Liver (tissue), 3 donors: ENCODE data around the gene BCAT1.

ENCODE experiments used
- EGR1 ChIP-seq, 2 donors: IDR thresholded peaks; 2 replicates each; pipeline ENCODE4 v1.6.1; 2016 to 2018; ENCODE audit warnings: antibody characterized with exemption in 2 of 2, low read depth in 2 of 2
- FOXA1 ChIP-seq: IDR thresholded peaks from 2 replicates; pipeline ENCODE4 v1.6.1; 2016; ENCODE audit warnings: antibody characterized with exemption
- HNF4G ChIP-seq: IDR thresholded peaks from 2 replicates; pipeline ENCODE4 v1.6.1; 2016; ENCODE audit warnings: antibody characterized with exemption
- NR2F2 ChIP-seq: IDR thresholded peaks from 2 replicates; pipeline ENCODE4 v1.6.1; 2016; ENCODE audit warnings: antibody characterized with exemption
- RAD21 ChIP-seq, 2 donors: IDR thresholded peaks; 2 replicates each; pipeline ENCODE4 v1.6.1; 2016; ENCODE audit warnings: antibody characterized with exemption in 2 of 2, mild to moderate bottlenecking in 2 of 2
- RXRA ChIP-seq, 2 donors: IDR thresholded peaks; 2 replicates each; pipeline ENCODE4 v1.6.1; 2017 to 2018; ENCODE audit warnings: antibody characterized with exemption in 2 of 2, mild to moderate bottlenecking in 1 of 2
- SP1 ChIP-seq: IDR thresholded peaks from 2 replicates; pipeline ENCODE4 v1.6.1; 2018; ENCODE audit warnings: antibody characterized with exemption, mild to moderate bottlenecking
- TAF1 ChIP-seq: conservative IDR thresholded peaks from 2 replicates; pipeline ENCODE4 v1.6.1; 2016; ENCODE audit warnings: antibody characterized with exemption, mild to moderate bottlenecking
- YY1 ChIP-seq: IDR thresholded peaks from 2 replicates; pipeline ENCODE4 v1.6.1; 2016; ENCODE audit warnings: antibody characterized with exemption, mild to moderate bottlenecking
- TF ChIP-seq, protein P1 (sequence below): IDR thresholded peaks from 2 replicates; pipeline ENCODE4 v1.6.1; 2016; ENCODE audit warnings: antibody characterized with exemption, mild to moderate bottlenecking
- TF ChIP-seq, protein P2 (sequence below): fragments of 150-350 bp; IDR thresholded peaks from 2 replicates; pipeline ENCODE4 v1.5.1; 2017; ENCODE audit warnings: improper control_type of control experiment, low read depth, low read length; ENCODE audit not compliant: missing input control
- TF ChIP-seq, protein P3 (sequence below): IDR thresholded peaks from 2 replicates; pipeline ENCODE4 v1.6.1; 2016; ENCODE audit warnings: antibody characterized with exemption
- TF ChIP-seq, protein P4 (sequence below): IDR thresholded peaks from 2 replicates; pipeline ENCODE4 v1.6.1; 2016; ENCODE audit warnings: antibody characterized with exemption
- TF ChIP-seq, protein P5 (sequence below): IDR thresholded peaks from 2 replicates; pipeline ENCODE4 v1.6.1; 2016; ENCODE audit warnings: antibody characterized with exemption
- donor health status: healthy.
- donor health status: healthy.

DNA sequence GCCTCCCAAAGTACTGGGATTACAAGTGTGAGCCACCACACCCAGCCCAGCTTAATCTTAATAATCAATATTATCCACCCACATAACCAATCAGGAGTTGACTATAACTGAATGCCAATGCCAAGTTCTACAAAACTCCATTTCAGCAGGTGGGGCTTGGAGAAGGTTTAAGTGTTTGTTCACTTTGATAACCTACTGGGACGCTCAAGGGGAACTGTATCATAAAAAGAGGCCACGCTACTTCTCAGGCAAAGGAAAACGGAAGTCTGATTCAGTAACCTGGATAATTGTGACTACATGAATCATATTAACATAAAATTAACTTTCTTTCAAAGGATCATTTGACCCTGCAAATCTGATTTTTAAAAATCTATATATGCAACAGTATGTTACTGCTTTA is 179.2 kb downstream of the BCAT1 start:
- TF ChIP-seq RXRA (IDR thresholded peaks at IDR 0.05) (no peak), EGR1 (IDR thresholded peaks at IDR 0.05; ENCODE audit: low read depth in 2 of 2) (no peak), SP1 (no peak), HNF4G (no peak), RAD21 (IDR thresholded peaks at IDR 0.05) (no peak), NR2F2 (no peak), FOXA1 (no peak), YY1 (no peak), TAF1 (no peak)
- TF ChIP-seq, protein P1, sequence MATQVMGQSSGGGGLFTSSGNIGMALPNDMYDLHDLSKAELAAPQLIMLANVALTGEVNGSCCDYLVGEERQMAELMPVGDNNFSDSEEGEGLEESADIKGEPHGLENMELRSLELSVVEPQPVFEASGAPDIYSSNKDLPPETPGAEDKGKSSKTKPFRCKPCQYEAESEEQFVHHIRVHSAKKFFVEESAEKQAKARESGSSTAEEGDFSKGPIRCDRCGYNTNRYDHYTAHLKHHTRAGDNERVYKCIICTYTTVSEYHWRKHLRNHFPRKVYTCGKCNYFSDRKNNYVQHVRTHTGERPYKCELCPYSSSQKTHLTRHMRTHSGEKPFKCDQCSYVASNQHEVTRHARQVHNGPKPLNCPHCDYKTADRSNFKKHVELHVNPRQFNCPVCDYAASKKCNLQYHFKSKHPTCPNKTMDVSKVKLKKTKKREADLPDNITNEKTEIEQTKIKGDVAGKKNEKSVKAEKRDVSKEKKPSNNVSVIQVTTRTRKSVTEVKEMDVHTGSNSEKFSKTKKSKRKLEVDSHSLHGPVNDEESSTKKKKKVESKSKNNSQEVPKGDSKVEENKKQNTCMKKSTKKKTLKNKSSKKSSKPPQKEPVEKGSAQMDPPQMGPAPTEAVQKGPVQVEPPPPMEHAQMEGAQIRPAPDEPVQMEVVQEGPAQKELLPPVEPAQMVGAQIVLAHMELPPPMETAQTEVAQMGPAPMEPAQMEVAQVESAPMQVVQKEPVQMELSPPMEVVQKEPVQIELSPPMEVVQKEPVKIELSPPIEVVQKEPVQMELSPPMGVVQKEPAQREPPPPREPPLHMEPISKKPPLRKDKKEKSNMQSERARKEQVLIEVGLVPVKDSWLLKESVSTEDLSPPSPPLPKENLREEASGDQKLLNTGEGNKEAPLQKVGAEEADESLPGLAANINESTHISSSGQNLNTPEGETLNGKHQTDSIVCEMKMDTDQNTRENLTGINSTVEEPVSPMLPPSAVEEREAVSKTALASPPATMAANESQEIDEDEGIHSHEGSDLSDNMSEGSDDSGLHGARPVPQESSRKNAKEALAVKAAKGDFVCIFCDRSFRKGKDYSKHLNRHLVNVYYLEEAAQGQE = no peak
- TF ChIP-seq, protein P2, sequence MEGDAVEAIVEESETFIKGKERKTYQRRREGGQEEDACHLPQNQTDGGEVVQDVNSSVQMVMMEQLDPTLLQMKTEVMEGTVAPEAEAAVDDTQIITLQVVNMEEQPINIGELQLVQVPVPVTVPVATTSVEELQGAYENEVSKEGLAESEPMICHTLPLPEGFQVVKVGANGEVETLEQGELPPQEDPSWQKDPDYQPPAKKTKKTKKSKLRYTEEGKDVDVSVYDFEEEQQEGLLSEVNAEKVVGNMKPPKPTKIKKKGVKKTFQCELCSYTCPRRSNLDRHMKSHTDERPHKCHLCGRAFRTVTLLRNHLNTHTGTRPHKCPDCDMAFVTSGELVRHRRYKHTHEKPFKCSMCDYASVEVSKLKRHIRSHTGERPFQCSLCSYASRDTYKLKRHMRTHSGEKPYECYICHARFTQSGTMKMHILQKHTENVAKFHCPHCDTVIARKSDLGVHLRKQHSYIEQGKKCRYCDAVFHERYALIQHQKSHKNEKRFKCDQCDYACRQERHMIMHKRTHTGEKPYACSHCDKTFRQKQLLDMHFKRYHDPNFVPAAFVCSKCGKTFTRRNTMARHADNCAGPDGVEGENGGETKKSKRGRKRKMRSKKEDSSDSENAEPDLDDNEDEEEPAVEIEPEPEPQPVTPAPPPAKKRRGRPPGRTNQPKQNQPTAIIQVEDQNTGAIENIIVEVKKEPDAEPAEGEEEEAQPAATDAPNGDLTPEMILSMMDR = no peak
- TF ChIP-seq, protein P3, sequence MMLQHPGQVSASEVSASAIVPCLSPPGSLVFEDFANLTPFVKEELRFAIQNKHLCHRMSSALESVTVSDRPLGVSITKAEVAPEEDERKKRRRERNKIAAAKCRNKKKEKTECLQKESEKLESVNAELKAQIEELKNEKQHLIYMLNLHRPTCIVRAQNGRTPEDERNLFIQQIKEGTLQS = no peak
- TF ChIP-seq, protein P4, sequence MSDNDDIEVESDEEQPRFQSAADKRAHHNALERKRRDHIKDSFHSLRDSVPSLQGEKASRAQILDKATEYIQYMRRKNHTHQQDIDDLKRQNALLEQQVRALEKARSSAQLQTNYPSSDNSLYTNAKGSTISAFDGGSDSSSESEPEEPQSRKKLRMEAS = no peak
- TF ChIP-seq, protein P5, sequence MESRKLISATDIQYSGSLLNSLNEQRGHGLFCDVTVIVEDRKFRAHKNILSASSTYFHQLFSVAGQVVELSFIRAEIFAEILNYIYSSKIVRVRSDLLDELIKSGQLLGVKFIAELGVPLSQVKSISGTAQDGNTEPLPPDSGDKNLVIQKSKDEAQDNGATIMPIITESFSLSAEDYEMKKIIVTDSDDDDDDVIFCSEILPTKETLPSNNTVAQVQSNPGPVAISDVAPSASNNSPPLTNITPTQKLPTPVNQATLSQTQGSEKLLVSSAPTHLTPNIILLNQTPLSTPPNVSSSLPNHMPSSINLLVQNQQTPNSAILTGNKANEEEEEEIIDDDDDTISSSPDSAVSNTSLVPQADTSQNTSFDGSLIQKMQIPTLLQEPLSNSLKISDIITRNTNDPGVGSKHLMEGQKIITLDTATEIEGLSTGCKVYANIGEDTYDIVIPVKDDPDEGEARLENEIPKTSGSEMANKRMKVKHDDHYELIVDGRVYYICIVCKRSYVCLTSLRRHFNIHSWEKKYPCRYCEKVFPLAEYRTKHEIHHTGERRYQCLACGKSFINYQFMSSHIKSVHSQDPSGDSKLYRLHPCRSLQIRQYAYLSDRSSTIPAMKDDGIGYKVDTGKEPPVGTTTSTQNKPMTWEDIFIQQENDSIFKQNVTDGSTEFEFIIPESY = no peak
